Keratinocyte (primary cell): ENCODE measurements around the gene DHPS. TPM values are rescaled to one million over a fixed set of nuclear protein-coding genes. Genes with fewer than 3 reads are reported as not detected.

Experiments used
- DNase-seq: peaks from one replicate; pipeline ENCODE4 v3.0.0-alpha.2; 2011; ENCODE audit warnings: low read depth, missing footprints, low spot score
- FAIRE-seq: peaks from 2 replicates; lab custom pipeline; 2011; peaks lifted over from hg19 to GRCh38; lab: Jason Lieb, UNC
- H2AFZ ChIP-seq: 2 replicates; pipeline ENCODE4 v1.6.0; 2012; ENCODE audit warnings: low read length, control low read depth, inconsistent platforms; ENCODE audit not compliant: control insufficient read depth
- H3K27ac ChIP-seq: 2 replicates; pipeline ENCODE4 v1.5.1; 2011; ENCODE audit warnings: low read length; ENCODE audit not compliant: control insufficient read depth, insufficient read depth
- H3K27me3 ChIP-seq: 3 replicates; pipeline ENCODE4 v1.6.0; 2011; ENCODE audit warnings: low read length; ENCODE audit not compliant: control insufficient read depth, insufficient read depth; ENCODE audit errors: extremely low read depth
- H3K36me3 ChIP-seq, 2 experiments: 2 replicates in 1 of 2; 3 replicates in 1 of 2; pipeline ENCODE4 v1.5.1; 2011; ENCODE audit warnings: low read length in 2 of 2, mild to moderate bottlenecking in 1 of 2; ENCODE audit not compliant: control insufficient read depth in 2 of 2, insufficient read depth in 2 of 2; ENCODE audit errors: extremely low read depth in 1 of 2
- H3K4me1 ChIP-seq: 3 replicates; pipeline ENCODE4 v1.5.1; 2011; ENCODE audit warnings: low read length; ENCODE audit not compliant: control insufficient read depth, insufficient read depth; ENCODE audit errors: extremely low read depth
- H3K4me2 ChIP-seq: 3 replicates; pipeline ENCODE4 v1.6.0; 2011; ENCODE audit warnings: low read depth, low read length; ENCODE audit not compliant: control insufficient read depth, insufficient read depth; ENCODE audit errors: extremely low read depth
- H3K4me3 ChIP-seq, 3 experiments: fragments of 200-600 bp in 1 of 3; sonication (generic) in 1 of 3; 2 replicates in 2 of 3; 3 replicates in 1 of 3; pipeline ENCODE4 v1.5.1; 2011 to 2016; ENCODE audit warnings: low read length in 3 of 3, mild to moderate bottlenecking in 3 of 3, control low read depth in 2 of 3, inconsistent platforms in 1 of 3, low read depth in 1 of 3, mixed read lengths in 1 of 3, mixed run types in 1 of 3, moderate library complexity in 1 of 3; ENCODE audit not compliant: control insufficient read depth in 2 of 3, insufficient read depth in 2 of 3; ENCODE audit errors: extremely low read depth in 1 of 3
- H3K79me2 ChIP-seq: 2 replicates; pipeline ENCODE4 v1.6.0; 2012; ENCODE audit warnings: low read length; ENCODE audit not compliant: control insufficient read depth, insufficient read depth
- H3K9ac ChIP-seq: 3 replicates; pipeline ENCODE4 v1.6.0; 2011; ENCODE audit warnings: low read length; ENCODE audit not compliant: control insufficient read depth, insufficient read depth; ENCODE audit errors: extremely low read depth
- H3K9me1 ChIP-seq: 3 replicates; pipeline ENCODE4 v1.6.0; 2011; ENCODE audit warnings: low read length; ENCODE audit not compliant: control insufficient read depth, insufficient read depth; ENCODE audit errors: extremely low read depth
- H3K9me3 ChIP-seq: 2 replicates; pipeline ENCODE4 v1.5.1; 2012; ENCODE audit warnings: low read depth, low read length; ENCODE audit not compliant: control insufficient read depth
- H4K20me1 ChIP-seq: 3 replicates; pipeline ENCODE4 v1.6.0; 2011; ENCODE audit warnings: low read length; ENCODE audit not compliant: control insufficient read depth, insufficient read depth; ENCODE audit errors: extremely low read depth
- EZH2 ChIP-seq: IDR thresholded peaks from one replicate; pipeline ENCODE4 v1.6.1; 2012; ENCODE audit warnings: inconsistent platforms, mild to moderate bottlenecking, low read length, moderate library complexity
- dilution Hi-C: fragments of 300-500 bp; cut with MboI; formaldehyde crosslinking; loops from one replicate; pipeline ENCODE4 v1.7.0; 2020; ENCODE audit warnings: low sequenced_read_pairs; ENCODE audit not compliant: extremely low pct_ligation_motif_present
- polyA plus RNA-seq, 5 experiments: library from polyadenylated mRNA; depleted of rRNA in 3 of 5; stranded (reverse) in 3 of 5; stranded (forward) in 1 of 5; unstranded in 1 of 5; fragments of >200 nt; gene quantifications; 1 replicate in 1 of 5; 2 replicates in 3 of 5; 3 replicates in 1 of 5; pipeline versions ENCODE4 v1.2.1 to v1.2.3, GENCODE V29; 2011 to 2012; ENCODE audit warnings: missing spikeins in 2 of 5, low read depth in 1 of 5, low replicate concordance in 1 of 5
- TF ChIP-seq, protein P1 (sequence below), 3 experiments: IDR thresholded peaks in 1 of 3; conservative IDR thresholded peaks in 1 of 3; optimal IDR thresholded peaks in 1 of 3; 2 replicates in 2 of 3; 3 replicates in 1 of 3; pipeline versions ENCODE3 to v1.5.1; 2011; ENCODE audit warnings: low read length in 3 of 3, mild to moderate bottlenecking in 3 of 3, moderate library complexity in 2 of 3, control low read depth in 1 of 3, inconsistent platforms in 1 of 3; ENCODE audit not compliant: insufficient read depth in 2 of 3; ENCODE audit errors: extremely low read depth in 1 of 3

The DHPS gene
- polyA plus RNA-seq, 1 donor (not counting 4 experiments of a cell fraction or from before 2014, with no cell fraction given): 36.5 TPM

DNA sequence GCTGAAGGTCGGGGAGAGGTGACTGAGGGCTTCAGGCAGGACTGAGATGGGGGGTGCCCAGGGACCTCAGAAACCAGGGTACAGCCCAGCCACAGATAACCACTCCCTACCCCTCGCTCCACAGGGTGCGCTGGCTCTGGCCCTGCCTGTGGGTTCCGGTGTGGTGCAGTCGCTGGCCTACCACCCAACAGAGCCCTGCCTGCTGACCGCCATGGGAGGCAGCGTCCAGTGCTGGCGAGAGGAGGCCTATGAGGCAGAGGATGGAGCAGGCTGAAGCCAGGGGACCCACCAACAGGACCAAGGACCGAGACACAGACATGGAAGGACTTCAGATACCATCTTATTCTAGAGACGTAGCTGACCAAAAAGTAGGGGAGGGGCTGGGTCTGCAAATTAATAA lies 6.3 kb downstream of the DHPS start:
- no peak overlapping the region for H3K4me3 ChIP-seq
- no peaks in the 10 kb centered on the region for H3K27me3 ChIP-seq
- no peak for TF ChIP-seq EZH2
- TF ChIP-seq, protein P1, sequence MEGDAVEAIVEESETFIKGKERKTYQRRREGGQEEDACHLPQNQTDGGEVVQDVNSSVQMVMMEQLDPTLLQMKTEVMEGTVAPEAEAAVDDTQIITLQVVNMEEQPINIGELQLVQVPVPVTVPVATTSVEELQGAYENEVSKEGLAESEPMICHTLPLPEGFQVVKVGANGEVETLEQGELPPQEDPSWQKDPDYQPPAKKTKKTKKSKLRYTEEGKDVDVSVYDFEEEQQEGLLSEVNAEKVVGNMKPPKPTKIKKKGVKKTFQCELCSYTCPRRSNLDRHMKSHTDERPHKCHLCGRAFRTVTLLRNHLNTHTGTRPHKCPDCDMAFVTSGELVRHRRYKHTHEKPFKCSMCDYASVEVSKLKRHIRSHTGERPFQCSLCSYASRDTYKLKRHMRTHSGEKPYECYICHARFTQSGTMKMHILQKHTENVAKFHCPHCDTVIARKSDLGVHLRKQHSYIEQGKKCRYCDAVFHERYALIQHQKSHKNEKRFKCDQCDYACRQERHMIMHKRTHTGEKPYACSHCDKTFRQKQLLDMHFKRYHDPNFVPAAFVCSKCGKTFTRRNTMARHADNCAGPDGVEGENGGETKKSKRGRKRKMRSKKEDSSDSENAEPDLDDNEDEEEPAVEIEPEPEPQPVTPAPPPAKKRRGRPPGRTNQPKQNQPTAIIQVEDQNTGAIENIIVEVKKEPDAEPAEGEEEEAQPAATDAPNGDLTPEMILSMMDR (optimal IDR thresholded peaks at IDR 0.05 in 1 of 3, IDR thresholded peaks at IDR 0.05 in 1 of 3, conservative IDR thresholded peaks at IDR 0.05 in 1 of 3; ENCODE audit: extremely low read depth in 1 of 3, insufficient read depth in 2 of 3, low read length in 3 of 3): no peak
- H4K20me1 ChIP-seq: peaks cover 4% of the 10 kb centered on the region
- H3K27ac ChIP-seq: no peak overlapping the region
- H3K9ac ChIP-seq: no peak overlapping the region
- no peaks in the 10 kb centered on the region for H3K9me3 ChIP-seq
- DNase-seq (no peak), FAIRE-seq (no peak)
- peaks cover 4% of the 10 kb centered on the region for H3K4me1 ChIP-seq
- peaks cover 16% of the 10 kb centered on the region for H3K79me2 ChIP-seq
- H3K36me3 ChIP-seq: peaks cover 19 to 35% of the 10 kb centered on the region in 2 experiments
- H3K9me1 ChIP-seq: no peaks in the 10 kb centered on the region
- dilution Hi-C loops: no loop called here
- H2AFZ ChIP-seq: no peak overlapping the region
- no peak overlapping the region for H3K4me2 ChIP-seq

DNA sequence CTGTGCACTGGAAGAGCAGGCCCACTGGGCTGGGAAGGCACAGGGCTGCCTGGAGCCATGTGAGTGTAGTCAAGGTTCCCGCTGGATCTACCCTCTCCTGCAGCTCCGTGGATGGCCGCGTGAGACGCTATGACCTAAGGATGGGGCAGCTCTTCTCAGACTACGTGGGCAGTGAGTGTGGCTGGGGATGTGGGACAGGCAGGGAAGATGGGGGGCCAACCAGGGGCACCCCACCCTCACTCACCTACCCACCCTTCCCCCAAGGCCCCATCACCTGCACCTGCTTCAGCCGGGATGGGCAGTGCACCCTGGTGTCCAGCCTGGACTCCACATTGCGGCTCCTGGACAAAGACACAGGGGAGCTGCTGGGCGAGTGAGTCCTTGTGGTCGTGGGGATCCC lies 8.9 kb downstream of the DHPS start:
- dilution Hi-C loops: no loop called here
- Histone ChIP-seq H3K9me1 (no peaks in the 10 kb centered on the region), H3K4me3 (no peak overlapping the region), H4K20me1 (peaks cover 4% of the 10 kb centered on the region), H3K4me2 (no peak overlapping the region), H3K27ac (no peak overlapping the region), H3K9ac (no peak overlapping the region), H2AFZ (no peak overlapping the region), H3K9me3 (no peaks in the 10 kb centered on the region), H3K4me1 (peaks cover 18% of the 10 kb centered on the region), H3K27me3 (no peaks in the 10 kb centered on the region), H3K79me2 (peaks cover 31% of the 10 kb centered on the region), H3K36me3 (peaks cover 20 to 31% of the 10 kb centered on the region in 2 experiments)
- FAIRE-seq (no peak), DNase-seq (no peak)
- TF ChIP-seq EZH2: no peak
- TF ChIP-seq, protein P1 (optimal IDR thresholded peaks at IDR 0.05 in 1 of 3, IDR thresholded peaks at IDR 0.05 in 1 of 3, conservative IDR thresholded peaks at IDR 0.05 in 1 of 3; ENCODE audit: extremely low read depth in 1 of 3, insufficient read depth in 2 of 3, low read length in 3 of 3): no peak
